Measurements from ENCODE around the gene LMOD2.

Gene LMOD2

DNA sequence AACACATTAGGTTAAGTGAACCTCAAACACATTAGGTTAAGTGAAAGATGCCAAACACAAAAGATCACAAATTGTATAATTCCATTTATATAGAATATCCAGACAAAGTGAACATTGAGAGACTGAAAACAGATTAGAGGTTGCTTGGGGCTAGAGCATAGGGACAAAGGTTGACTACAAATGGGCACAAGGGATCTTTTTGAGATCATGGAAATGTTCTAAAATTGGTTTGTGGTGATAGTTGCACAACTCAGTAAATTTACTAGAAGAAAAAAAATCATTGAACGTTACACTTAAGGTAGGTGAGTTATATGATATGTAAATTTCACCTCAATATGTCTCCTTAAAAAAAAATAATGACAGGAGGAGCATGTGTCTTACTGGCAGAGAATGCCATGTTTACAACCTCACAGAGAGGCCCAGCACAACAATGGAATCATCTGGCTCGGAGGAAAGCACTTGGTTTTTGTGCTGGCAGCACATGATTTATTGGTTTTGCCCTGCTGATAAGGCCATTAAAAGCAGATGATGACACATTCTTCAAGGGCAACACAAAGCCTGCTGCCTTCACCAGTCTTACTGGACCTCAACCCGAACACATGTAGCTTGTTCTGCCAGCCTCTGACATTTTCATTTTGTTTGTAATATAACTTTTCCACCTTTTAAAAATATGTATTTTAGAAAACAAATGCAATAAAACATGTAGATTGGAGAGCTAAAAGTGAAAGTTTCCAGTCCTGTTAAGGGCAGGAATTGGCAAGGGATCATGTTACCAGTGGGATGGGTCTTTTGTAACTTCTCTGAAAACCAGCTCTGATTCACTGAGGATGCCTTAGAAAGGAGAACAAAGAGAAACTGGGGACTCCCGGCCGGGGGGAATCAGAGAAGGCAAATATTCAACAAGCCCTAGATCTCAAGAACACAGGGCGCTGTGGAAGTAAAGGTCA, 11.9 kb upstream of the LMOD2 start:
- peaks cover 0 to under 1% of the 10 kb centered on the region in 2 donors for H3K9me3 ChIP-seq (replicated peaks in 1 of 2; ENCODE audit: control insufficient read depth in 2 of 2, insufficient read depth in 1 of 2, low read depth in 1 of 2, low read length in 2 of 2)
- H3K14ac ChIP-seq (ENCODE audit: low read length), result no peak overlapping the region
- no peak overlapping the region for H3K9ac ChIP-seq (ENCODE audit: low read depth, low read length, poor library complexity)
- H4K91ac ChIP-seq (ENCODE audit: low read depth, low read length, poor library complexity), result no peak overlapping the region
- no peak overlapping the region for H2BK5ac ChIP-seq (ENCODE audit: low read length)
- peak overlapping the region; percentile 26 for H3K4me2 ChIP-seq (ENCODE audit: insufficient read depth, low read length, poor library complexity, severe bottlenecking)
- H2AFZ ChIP-seq (ENCODE audit: low read length), result peak overlapping the region; percentile 42
- no CpG with 5 or more reads among the region's 6 CpGs for WGBS, 2 donors (ENCODE audit: extremely low coverage in 2 of 2, insufficient read length in 2 of 2, insufficient replicate concordance in 1 of 2)
- no peaks in the 10 kb centered on the region for H3K79me1 ChIP-seq (ENCODE audit: low read depth, low read length)
- peaks cover 8 to 10% of the 10 kb centered on the region in 2 donors for H3K4me1 ChIP-seq (ENCODE audit: control insufficient read depth in 2 of 2, insufficient read depth in 1 of 2, low read depth in 1 of 2, low read length in 2 of 2)
- no peak overlapping the region for H4K8ac ChIP-seq (ENCODE audit: low read depth, low read length)
- peak overlapping the region; percentile 44 for H3K18ac ChIP-seq (ENCODE audit: low read length)
- DNase-seq (ENCODE audit: low spot score), result peak; percentile 61
- no peak overlapping the region for H3K4ac ChIP-seq (ENCODE audit: low read length)
- H3K4me3 ChIP-seq (ENCODE audit: low read length in 2 of 2), result peak overlapping the region in 1 of 2 donors; percentile 35
- H2BK15ac ChIP-seq (ENCODE audit: low read length), result no peak overlapping the region
- peak overlapping the region; percentile 37 for H3K27ac ChIP-seq (replicated peaks; ENCODE audit: low read length)
- no peak overlapping the region for H3K23ac ChIP-seq (ENCODE audit: low read depth, low read length, poor library complexity)
- H3K27me3 ChIP-seq (ENCODE audit: control insufficient read depth in 3 of 3, insufficient read depth in 3 of 3, low read depth in 1 of 3, low read length in 3 of 3), result no peaks in the 10 kb centered on the region
- H2AK5ac ChIP-seq (ENCODE audit: low read depth, low read length), result no peak overlapping the region
- no peaks in the 10 kb centered on the region for H3K36me3 ChIP-seq (replicated peaks in 1 of 2; ENCODE audit: control insufficient read depth in 2 of 2, insufficient read depth in 2 of 2, low read length in 2 of 2)
- no peak overlapping the region for H2BK120ac ChIP-seq (ENCODE audit: low read depth, low read length)
- no peak overlapping the region for H2BK12ac ChIP-seq (ENCODE audit: low read length)

DNA sequence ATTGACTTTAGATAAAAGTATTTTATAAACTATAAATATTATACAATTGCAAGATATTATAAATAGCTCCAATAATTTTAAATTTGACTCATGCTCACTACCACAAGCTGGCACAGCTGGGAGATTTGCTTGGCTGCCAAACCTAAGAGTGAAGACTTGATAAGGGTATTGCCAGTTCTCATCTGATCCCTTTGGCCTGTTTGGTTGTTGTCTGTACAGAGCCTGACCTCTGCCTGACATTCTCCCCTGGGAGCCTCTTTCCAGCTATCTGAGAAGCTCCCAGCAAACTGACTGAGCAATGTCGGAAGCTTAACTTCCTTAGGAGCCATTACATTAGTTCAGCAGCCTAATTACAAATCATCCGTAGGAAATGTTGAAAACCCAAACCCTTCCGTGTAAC, 10.2 kb upstream of the LMOD2 start:
- H3K9ac ChIP-seq (ENCODE audit: low read depth, low read length, poor library complexity), result no peak overlapping the region
- H3K4me3 ChIP-seq (ENCODE audit: low read length in 2 of 2), result no peak overlapping the region
- H3K23ac ChIP-seq (ENCODE audit: low read depth, low read length, poor library complexity), result no peak overlapping the region
- H3K36me3 ChIP-seq (replicated peaks in 1 of 2; ENCODE audit: control insufficient read depth in 2 of 2, insufficient read depth in 2 of 2, low read length in 2 of 2), result no peaks in the 10 kb centered on the region
- H3K4me1 ChIP-seq (ENCODE audit: control insufficient read depth in 2 of 2, insufficient read depth in 1 of 2, low read depth in 1 of 2, low read length in 2 of 2), result peaks cover 8 to 10% of the 10 kb centered on the region in 2 donors
- peak overlapping the region; percentile 24 for H2AFZ ChIP-seq (ENCODE audit: low read length)
- H4K8ac ChIP-seq (ENCODE audit: low read depth, low read length), result no peak overlapping the region
- H3K27me3 ChIP-seq (ENCODE audit: control insufficient read depth in 3 of 3, insufficient read depth in 3 of 3, low read depth in 1 of 3, low read length in 3 of 3), result no peaks in the 10 kb centered on the region
- no peak overlapping the region for H2BK15ac ChIP-seq (ENCODE audit: low read length)
- H4K91ac ChIP-seq (ENCODE audit: low read depth, low read length, poor library complexity), result no peak overlapping the region
- H2BK120ac ChIP-seq (ENCODE audit: low read depth, low read length), result no peak overlapping the region
- no peaks in the 10 kb centered on the region for H3K79me1 ChIP-seq (ENCODE audit: low read depth, low read length)
- no CpG with 5 or more reads among the region's 3 CpGs for WGBS, 2 donors (ENCODE audit: extremely low coverage in 2 of 2, insufficient read length in 2 of 2, insufficient replicate concordance in 1 of 2)
- H2BK5ac ChIP-seq (ENCODE audit: low read length), result no peak overlapping the region
- no peak overlapping the region for H2BK12ac ChIP-seq (ENCODE audit: low read length)
- no peak overlapping the region for H3K18ac ChIP-seq (ENCODE audit: low read length)
- H3K14ac ChIP-seq (ENCODE audit: low read length), result no peak overlapping the region
- no peak for DNase-seq (ENCODE audit: low spot score)
- H2AK5ac ChIP-seq (ENCODE audit: low read depth, low read length), result no peak overlapping the region
- no peak overlapping the region for H3K4me2 ChIP-seq (ENCODE audit: insufficient read depth, low read length, poor library complexity, severe bottlenecking)
- H3K9me3 ChIP-seq (replicated peaks in 1 of 2; ENCODE audit: control insufficient read depth in 2 of 2, insufficient read depth in 1 of 2, low read depth in 1 of 2, low read length in 2 of 2), result no peaks in the 10 kb centered on the region
- no peak overlapping the region for H3K27ac ChIP-seq (replicated peaks; ENCODE audit: low read length)
- H3K4ac ChIP-seq (ENCODE audit: low read length), result no peak overlapping the region

DNA sequence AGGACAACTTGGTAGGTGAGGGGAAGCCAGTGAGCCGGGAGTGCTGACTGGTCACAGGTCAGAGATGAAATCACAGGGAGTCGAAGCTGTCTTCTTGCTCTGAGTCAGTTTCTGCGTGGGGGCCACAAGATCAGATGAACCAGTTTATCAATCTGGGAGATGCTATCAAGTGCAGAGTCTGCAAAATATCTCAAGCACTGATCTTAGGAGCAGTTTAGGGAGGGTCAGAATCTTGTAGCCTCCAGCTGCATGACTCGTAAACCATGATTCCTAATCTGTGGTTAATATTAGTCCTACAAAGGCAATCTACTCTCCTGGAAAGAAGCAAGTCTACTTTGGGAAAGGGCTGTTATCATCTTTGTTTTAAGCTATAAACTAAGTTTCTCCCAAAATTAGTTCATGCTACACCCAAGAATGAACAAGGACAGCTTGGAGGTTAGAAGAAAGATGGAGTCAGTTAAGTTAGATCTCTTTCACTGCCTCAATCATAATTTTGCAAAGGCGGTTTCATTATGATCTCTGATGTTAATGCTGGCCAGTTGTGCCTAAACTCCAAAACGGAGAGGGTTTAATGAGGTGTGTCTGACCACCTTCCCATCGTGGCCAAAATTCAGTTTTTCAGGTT, 8.4 kb upstream of the LMOD2 start:
- no CpG with 5 or more reads among the region's 7 CpGs for WGBS, 2 donors (ENCODE audit: extremely low coverage in 2 of 2, insufficient read length in 2 of 2, insufficient replicate concordance in 1 of 2)

DNA sequence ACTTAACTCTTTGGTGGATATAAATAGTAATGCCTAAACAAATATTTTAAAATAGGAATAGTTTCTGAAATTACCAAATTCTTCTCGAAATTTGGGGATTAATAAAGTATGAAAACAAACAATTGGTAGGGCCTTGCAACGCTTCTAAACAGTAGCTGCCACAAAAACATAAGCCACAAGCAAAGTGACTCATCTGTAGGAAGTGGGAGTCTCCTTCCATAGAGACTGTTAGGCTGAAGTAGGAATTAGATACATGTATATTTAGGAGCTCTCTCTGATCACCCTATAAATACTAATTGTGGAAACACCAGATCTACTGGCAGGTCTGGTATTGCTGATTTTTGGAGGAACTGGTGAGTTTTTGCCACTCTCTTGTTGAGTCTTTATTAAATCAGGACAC, 5.7 kb upstream of the LMOD2 start:
- Histone ChIP-seq H4K91ac (ENCODE audit: low read depth, low read length, poor library complexity) (no peak overlapping the region), H3K27ac (replicated peaks; ENCODE audit: low read length) (no peak overlapping the region), H3K18ac (ENCODE audit: low read length) (no peak overlapping the region), H2BK15ac (ENCODE audit: low read length) (no peak overlapping the region), H3K4ac (ENCODE audit: low read length) (no peak overlapping the region), H3K9me3 (replicated peaks in 1 of 2; ENCODE audit: control insufficient read depth in 2 of 2, insufficient read depth in 1 of 2, low read depth in 1 of 2, low read length in 2 of 2) (no peaks in the 10 kb centered on the region), H3K4me3 (ENCODE audit: low read length in 2 of 2) (no peak overlapping the region), H3K4me1 (ENCODE audit: control insufficient read depth in 2 of 2, insufficient read depth in 1 of 2, low read depth in 1 of 2, low read length in 2 of 2) (peaks cover 0 to 3% of the 10 kb centered on the region in 2 donors), H3K36me3 (replicated peaks in 1 of 2; ENCODE audit: control insufficient read depth in 2 of 2, insufficient read depth in 2 of 2, low read length in 2 of 2) (no peaks in the 10 kb centered on the region), H3K79me1 (ENCODE audit: low read depth, low read length) (no peaks in the 10 kb centered on the region), H3K9ac (ENCODE audit: low read depth, low read length, poor library complexity) (no peak overlapping the region), H2BK5ac (ENCODE audit: low read length) (no peak overlapping the region), H3K27me3 (ENCODE audit: control insufficient read depth in 3 of 3, insufficient read depth in 3 of 3, low read depth in 1 of 3, low read length in 3 of 3) (no peaks in the 10 kb centered on the region), H2AFZ (ENCODE audit: low read length) (no peak overlapping the region), H3K14ac (ENCODE audit: low read length) (no peak overlapping the region), H2BK12ac (ENCODE audit: low read length) (no peak overlapping the region), H4K8ac (ENCODE audit: low read depth, low read length) (no peak overlapping the region), H2BK120ac (ENCODE audit: low read depth, low read length) (no peak overlapping the region), H3K4me2 (ENCODE audit: insufficient read depth, low read length, poor library complexity, severe bottlenecking) (no peak overlapping the region), H2AK5ac (ENCODE audit: low read depth, low read length) (no peak overlapping the region), H3K23ac (ENCODE audit: low read depth, low read length, poor library complexity) (no peak overlapping the region)
- no peak for DNase-seq (ENCODE audit: low spot score)
- WGBS, 2 donors (ENCODE audit: extremely low coverage in 2 of 2, insufficient read length in 2 of 2, insufficient replicate concordance in 1 of 2), result no CpG with 5 or more reads among the region's 2 CpGs

More for the DNA sequence above, 8.4 kb upstream of the LMOD2 start:
- no peak overlapping the region for H3K18ac ChIP-seq (ENCODE audit: low read length)
- H3K4me1 ChIP-seq (ENCODE audit: control insufficient read depth in 2 of 2, insufficient read depth in 1 of 2, low read depth in 1 of 2, low read length in 2 of 2), result peaks cover 7 to 8% of the 10 kb centered on the region in 2 donors
- H2AFZ ChIP-seq (ENCODE audit: low read length), result no peak overlapping the region
- no peak overlapping the region for H2BK120ac ChIP-seq (ENCODE audit: low read depth, low read length)
- no peak overlapping the region for H4K91ac ChIP-seq (ENCODE audit: low read depth, low read length, poor library complexity)
- no peaks in the 10 kb centered on the region for H3K27me3 ChIP-seq (ENCODE audit: control insufficient read depth in 3 of 3, insufficient read depth in 3 of 3, low read depth in 1 of 3, low read length in 3 of 3)
- no peak overlapping the region for H4K8ac ChIP-seq (ENCODE audit: low read depth, low read length)
- no peak overlapping the region for H2BK15ac ChIP-seq (ENCODE audit: low read length)
- no peak overlapping the region for H2AK5ac ChIP-seq (ENCODE audit: low read depth, low read length)
- H3K4ac ChIP-seq (ENCODE audit: low read length), result no peak overlapping the region
- no peak overlapping the region for H3K14ac ChIP-seq (ENCODE audit: low read length)
- no peak overlapping the region for H3K27ac ChIP-seq (replicated peaks; ENCODE audit: low read length)
- H3K23ac ChIP-seq (ENCODE audit: low read depth, low read length, poor library complexity), result no peak overlapping the region
- H3K79me1 ChIP-seq (ENCODE audit: low read depth, low read length), result no peaks in the 10 kb centered on the region
- H3K36me3 ChIP-seq (replicated peaks in 1 of 2; ENCODE audit: control insufficient read depth in 2 of 2, insufficient read depth in 2 of 2, low read length in 2 of 2), result no peaks in the 10 kb centered on the region
- no peak overlapping the region for H3K4me3 ChIP-seq (ENCODE audit: low read length in 2 of 2)
- H3K9me3 ChIP-seq (replicated peaks in 1 of 2; ENCODE audit: control insufficient read depth in 2 of 2, insufficient read depth in 1 of 2, low read depth in 1 of 2, low read length in 2 of 2), result no peaks in the 10 kb centered on the region
- H2BK5ac ChIP-seq (ENCODE audit: low read length), result no peak overlapping the region
- no peak overlapping the region for H2BK12ac ChIP-seq (ENCODE audit: low read length)
- DNase-seq (ENCODE audit: low spot score), result no peak
- H3K4me2 ChIP-seq (ENCODE audit: insufficient read depth, low read length, poor library complexity, severe bottlenecking), result no peak overlapping the region
- no peak overlapping the region for H3K9ac ChIP-seq (ENCODE audit: low read depth, low read length, poor library complexity)
